ENCODE results near the gene KANSL3.

Gene KANSL3

GRCh38 chr2:96549466-96549785, 88.7 kb downstream of the KANSL3 start:
- TF ChIP-seq, protein P1, sequence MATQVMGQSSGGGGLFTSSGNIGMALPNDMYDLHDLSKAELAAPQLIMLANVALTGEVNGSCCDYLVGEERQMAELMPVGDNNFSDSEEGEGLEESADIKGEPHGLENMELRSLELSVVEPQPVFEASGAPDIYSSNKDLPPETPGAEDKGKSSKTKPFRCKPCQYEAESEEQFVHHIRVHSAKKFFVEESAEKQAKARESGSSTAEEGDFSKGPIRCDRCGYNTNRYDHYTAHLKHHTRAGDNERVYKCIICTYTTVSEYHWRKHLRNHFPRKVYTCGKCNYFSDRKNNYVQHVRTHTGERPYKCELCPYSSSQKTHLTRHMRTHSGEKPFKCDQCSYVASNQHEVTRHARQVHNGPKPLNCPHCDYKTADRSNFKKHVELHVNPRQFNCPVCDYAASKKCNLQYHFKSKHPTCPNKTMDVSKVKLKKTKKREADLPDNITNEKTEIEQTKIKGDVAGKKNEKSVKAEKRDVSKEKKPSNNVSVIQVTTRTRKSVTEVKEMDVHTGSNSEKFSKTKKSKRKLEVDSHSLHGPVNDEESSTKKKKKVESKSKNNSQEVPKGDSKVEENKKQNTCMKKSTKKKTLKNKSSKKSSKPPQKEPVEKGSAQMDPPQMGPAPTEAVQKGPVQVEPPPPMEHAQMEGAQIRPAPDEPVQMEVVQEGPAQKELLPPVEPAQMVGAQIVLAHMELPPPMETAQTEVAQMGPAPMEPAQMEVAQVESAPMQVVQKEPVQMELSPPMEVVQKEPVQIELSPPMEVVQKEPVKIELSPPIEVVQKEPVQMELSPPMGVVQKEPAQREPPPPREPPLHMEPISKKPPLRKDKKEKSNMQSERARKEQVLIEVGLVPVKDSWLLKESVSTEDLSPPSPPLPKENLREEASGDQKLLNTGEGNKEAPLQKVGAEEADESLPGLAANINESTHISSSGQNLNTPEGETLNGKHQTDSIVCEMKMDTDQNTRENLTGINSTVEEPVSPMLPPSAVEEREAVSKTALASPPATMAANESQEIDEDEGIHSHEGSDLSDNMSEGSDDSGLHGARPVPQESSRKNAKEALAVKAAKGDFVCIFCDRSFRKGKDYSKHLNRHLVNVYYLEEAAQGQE (IDR thresholded peaks at IDR 0.05; ENCODE audit: insufficient read depth in 1 of 2, low read depth in 2 of 2, low read length in 2 of 2): no peak
- TF ChIP-seq FOXP2 (optimal IDR thresholded peaks at IDR 0.05; ENCODE audit: borderline replicate concordance, extremely low read depth, extremely low read length, insufficient read depth): no peak
- no peak for TF ChIP-seq POLR2AphosphoS5 (IDR thresholded peaks at IDR 0.05; ENCODE audit: low read depth, low read length)
- TF ChIP-seq TAF1 (IDR thresholded peaks at IDR 0.05; ENCODE audit: borderline replicate concordance, insufficient read depth, low read length): no peak
- TF ChIP-seq SIN3A (IDR thresholded peaks at IDR 0.05; ENCODE audit: borderline replicate concordance, insufficient read depth, low read length): no peak

GRCh38 chr2:96548558-96549465, 89.3 kb downstream of the KANSL3 start:
- TF ChIP-seq FOXP2 (optimal IDR thresholded peaks at IDR 0.05; ENCODE audit: borderline replicate concordance, extremely low read depth, extremely low read length, insufficient read depth): no peak
- TF ChIP-seq POLR2AphosphoS5 (IDR thresholded peaks at IDR 0.05; ENCODE audit: low read depth, low read length): no peak
- TF ChIP-seq, protein P1 (IDR thresholded peaks at IDR 0.05; ENCODE audit: insufficient read depth in 1 of 2, low read depth in 2 of 2, low read length in 2 of 2): no peak
- TF ChIP-seq SIN3A (IDR thresholded peaks at IDR 0.05; ENCODE audit: borderline replicate concordance, insufficient read depth, low read length): no peak
- TF ChIP-seq TAF1 (IDR thresholded peaks at IDR 0.05; ENCODE audit: borderline replicate concordance, insufficient read depth, low read length): no peak

DNA sequence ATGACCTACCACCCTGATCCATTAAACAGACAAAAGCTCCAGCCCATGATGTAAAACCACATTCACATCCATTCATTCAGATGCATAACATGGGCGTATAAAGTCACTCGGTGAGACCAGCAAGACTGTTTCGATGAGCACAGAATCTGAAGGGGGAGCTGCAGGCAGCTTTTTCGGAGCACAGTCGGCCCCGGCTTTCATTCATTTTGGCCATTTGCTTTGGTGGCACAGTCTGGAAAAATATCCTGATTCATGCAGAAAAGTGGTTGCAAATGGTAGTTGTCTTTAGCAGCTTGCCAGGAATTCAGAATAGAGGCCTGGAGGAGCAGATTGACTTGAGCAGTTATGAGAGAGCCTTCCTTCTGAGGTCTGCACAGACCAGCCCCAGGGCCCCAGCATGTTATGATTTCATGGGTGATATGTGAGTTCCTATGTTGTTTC, 90.4 kb downstream of the KANSL3 start:
- TF ChIP-seq POLR2AphosphoS5 (IDR thresholded peaks at IDR 0.05; ENCODE audit: low read depth, low read length) (no peak), FOXP2 (optimal IDR thresholded peaks at IDR 0.05; ENCODE audit: borderline replicate concordance, extremely low read depth, extremely low read length, insufficient read depth) (no peak)

- TF ChIP-seq POLR2AphosphoS5 (IDR thresholded peaks at IDR 0.05; ENCODE audit: low read depth, low read length) (no peak), FOXP2 (optimal IDR thresholded peaks at IDR 0.05; ENCODE audit: borderline replicate concordance, extremely low read depth, extremely low read length, insufficient read depth) (no peak), SIN3A (IDR thresholded peaks at IDR 0.05; ENCODE audit: borderline replicate concordance, insufficient read depth, low read length) (no peak), TAF1 (IDR thresholded peaks at IDR 0.05; ENCODE audit: borderline replicate concordance, insufficient read depth, low read length) (no peak)
- TF ChIP-seq, protein P1 (IDR thresholded peaks at IDR 0.05; ENCODE audit: insufficient read depth in 1 of 2, low read depth in 2 of 2, low read length in 2 of 2): no peak
Measured at GRCh38 chr2:96547203-96547641, 90.9 kb downstream of the KANSL3 start.

- no peak for TF ChIP-seq TAF1 (IDR thresholded peaks at IDR 0.05; ENCODE audit: borderline replicate concordance, insufficient read depth, low read length)
- TF ChIP-seq POLR2AphosphoS5 (IDR thresholded peaks at IDR 0.05; ENCODE audit: low read depth, low read length): no peak
- TF ChIP-seq, protein P1 (IDR thresholded peaks at IDR 0.05; ENCODE audit: insufficient read depth in 1 of 2, low read depth in 2 of 2, low read length in 2 of 2): no peak
- no peak for TF ChIP-seq FOXP2 (optimal IDR thresholded peaks at IDR 0.05; ENCODE audit: borderline replicate concordance, extremely low read depth, extremely low read length, insufficient read depth)
- TF ChIP-seq SIN3A (IDR thresholded peaks at IDR 0.05; ENCODE audit: borderline replicate concordance, insufficient read depth, low read length): no peak
Measured at GRCh38 chr2:96546797-96547196, 91.3 kb downstream of the KANSL3 start.

All from PFSK-1 (cell line).